HS-5 (cell line): ENCODE data around the gene PPP1R26.
"Not testable (repeated sequence)": the region's sequence is repeated elsewhere in the genome, so short reads cannot be mapped to it uniquely, and the experiment has no call there.

ENCODE experiments used
- DNase-seq: peaks from one replicate; pipeline ENCODE4 v3.0.0-alpha.2; 2012; ENCODE audit warnings: low read depth

PPP1R26 gene

DNA sequence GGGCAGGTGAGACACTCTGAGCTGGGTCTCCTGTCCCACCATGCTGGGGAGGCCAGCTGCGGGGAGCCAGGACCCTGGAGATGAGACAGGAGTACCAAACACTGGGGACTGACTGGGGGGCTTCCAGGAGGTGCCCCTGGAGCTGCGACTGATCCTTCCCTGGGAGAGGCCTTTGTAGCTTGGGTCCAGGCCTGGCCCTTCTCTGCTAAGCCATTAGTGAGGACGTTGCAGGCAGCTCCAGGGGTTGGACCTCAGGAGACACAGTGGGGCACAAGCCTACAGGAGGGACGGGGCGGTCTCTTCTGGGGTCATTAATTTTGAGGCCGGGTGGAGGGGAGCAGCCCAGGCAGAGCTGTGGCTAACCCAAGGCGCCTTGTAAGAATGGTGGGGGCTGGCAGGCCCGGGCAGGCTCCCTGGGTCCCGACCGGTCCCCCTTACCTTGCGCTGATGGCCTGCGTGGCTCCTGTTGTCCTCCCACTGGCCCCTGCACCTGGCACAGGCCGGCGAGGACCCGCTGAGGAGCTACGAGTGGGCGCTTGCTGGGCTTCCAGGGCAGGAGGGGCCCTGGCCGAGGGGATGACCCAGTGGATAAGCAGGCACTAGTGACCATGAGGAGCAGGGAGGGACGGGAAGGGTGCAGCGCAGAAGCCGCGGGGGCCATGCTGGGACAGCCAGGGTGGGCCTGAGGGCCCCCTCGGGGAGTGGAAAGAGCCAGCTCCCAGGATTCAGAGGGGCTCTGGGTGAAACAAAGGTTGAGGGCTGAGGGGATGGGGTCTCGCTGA lies 26.0 kb downstream of the PPP1R26 start:
- no peak for DNase-seq

DNA sequence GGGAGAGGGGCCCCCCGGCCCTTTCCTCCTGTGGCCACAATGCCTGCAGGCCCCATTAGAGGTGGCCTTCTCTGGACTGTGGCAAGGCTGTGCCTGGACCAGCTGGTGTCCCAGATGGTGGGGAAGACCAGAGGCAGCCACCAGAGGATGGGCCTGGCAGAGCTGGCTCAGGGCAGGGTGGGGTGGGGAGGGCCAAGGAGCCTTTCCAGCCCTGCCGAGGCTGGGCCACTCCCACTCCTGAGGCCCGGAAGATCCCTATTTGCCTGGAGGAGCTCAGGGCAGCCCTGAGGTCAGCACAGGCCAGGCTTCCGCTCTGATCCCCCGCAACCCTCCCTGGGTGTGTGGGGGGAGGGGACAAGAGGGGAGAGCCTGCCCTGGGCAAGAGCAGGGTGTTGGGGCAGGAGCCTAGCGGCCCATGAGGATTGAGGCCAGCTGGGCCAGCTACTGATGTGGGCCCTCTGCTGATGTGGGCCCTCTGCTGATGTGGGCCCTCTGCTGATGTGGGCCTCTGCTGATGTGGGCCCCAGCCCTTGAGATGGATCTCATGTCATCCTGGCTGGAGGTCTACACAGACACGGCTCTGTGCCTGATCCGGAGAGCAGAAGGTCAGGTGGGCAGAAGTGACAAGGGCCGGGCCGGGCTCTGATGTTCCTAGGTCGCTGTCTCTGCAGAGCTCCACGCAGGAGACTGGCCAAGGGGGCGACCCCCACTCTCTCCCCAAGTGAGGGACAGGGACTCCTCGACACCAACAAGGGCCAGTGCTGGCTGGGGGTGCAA lies 26.9 kb downstream of the PPP1R26 start:
- no peak for DNase-seq

DNA sequence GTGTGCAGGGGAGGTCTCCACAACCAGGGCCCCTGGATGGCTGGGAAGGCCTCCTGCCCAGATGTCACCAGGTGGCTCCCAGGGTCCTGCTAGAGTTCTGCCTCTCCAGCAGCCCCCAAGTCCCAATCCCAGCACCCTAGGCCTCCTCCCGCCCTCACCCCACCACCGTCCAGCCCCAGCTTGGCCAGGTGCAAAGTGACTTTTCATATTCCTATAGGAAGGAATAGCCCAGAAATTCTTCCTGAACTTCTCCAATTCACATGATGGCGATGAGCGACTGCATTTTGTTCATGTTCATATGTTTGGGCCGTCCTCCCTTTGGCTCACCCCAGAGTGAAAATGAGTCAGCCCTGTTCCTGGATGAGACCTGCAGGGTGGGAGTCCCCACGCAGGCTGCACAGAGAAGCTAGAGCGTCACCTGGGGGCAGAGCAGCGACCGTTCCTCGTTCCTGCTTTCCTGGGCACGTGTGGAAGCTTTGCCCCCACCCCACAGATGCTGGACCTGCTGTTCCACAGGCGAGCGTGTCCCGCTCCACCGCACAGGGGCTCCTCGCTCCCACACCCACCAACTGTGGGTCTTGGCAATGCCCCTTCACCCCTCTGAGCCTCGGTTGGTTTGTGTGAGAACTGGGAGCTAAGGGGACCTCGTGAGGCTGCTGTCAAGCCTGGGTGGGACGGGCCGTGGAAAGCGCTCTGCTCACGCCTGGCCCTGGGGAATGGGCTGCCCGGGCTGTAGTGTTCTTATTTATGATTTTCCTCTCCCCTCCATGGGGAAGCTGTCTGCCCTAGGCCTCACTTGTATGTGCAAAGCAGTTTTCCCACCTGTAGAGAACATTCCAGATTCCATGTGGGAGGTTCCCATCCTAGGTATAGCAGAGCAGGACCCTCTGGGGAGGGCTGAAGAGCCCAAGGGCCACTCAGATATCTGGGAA lies 27.8 kb downstream of the PPP1R26 start:
- no peak for DNase-seq

DNA sequence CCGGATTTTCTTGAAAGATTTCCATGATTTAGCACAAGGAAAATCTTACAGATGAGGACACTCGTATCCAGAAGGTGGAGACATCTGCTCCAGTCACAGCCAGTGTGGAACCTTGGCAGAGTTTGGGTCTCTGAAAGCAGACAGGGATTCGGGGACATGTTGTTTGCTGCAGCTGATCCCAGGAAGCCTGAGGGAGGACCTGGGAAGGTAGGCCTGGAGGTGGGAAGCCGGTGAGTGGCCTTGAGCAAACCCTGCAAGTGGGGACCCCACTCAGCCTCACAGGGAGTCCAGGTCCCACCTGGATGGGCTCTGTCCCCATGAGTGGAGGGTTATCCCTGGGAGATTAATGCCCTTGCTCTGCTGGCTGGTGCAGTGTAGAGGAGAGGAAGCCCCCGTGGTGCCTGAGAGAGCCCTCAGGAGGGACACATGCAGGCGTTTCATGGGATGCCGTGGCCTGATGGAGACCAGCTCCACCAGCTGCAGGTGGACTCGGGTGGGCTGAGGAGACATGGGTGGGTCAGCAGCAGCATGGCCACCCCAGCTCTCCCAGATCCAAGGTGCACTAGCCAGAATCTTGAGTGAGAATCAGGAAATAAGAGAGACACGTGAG lies 28.7 kb downstream of the PPP1R26 start:
- DNase-seq, result no peak

DNA sequence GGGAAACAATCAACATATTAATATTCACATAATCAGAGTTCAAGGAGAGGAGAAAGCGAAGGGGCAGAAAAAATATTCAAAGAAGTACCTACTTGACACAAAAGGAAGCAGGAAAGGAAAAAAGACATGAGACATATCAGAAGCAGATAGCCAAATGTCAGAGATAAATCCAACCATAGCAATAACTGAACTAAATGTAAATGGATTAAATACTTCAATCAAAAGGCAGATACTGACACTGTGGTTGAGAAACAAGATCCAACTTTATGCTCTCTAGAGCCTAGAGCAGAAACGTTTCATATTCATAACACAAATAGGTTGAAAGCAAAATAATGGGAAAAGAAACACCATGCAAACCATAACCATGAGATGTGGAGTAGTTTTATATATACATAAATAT lies 29.9 kb downstream of the PPP1R26 start:
- no peak for DNase-seq

DNA sequence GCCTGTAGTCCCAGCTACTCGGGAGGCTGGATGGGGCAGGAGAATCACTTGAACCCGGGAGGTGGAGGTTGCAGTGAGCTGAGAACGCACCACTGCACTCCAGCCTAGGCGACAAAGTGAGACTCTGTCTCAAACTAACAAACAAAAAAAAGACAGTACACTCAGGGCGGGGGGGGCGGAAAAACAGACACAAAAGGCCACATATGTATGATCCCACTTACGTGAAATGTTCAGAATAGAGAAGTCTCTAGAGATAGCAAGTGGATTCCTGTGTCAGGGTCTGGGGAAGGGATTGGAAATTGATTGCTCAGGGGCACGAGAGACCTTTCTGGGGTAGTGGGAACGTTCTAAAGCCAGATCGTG lies 32.6 kb downstream of the PPP1R26 start:
- no peak for DNase-seq

DNA sequence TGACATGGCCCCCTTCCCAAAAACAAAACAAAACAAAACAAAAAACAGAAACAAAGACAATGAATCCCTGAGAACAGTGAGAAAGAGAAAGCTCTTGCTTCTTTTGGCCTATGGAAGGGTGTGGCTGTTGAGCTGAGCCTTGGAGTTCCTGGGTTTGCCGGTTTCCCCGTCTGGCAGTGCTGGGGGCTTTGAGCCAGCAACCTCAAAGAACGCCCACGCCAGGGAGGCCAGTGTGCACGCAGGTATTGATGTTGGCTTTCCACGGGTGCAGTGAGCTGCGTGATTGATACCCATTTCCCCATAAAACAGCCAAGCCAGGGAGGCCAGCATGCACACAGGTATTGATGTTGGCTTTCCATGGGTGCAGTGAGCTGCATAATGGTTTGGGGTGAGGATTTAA lies 33.3 kb downstream of the PPP1R26 start:
- no peak for DNase-seq

DNA sequence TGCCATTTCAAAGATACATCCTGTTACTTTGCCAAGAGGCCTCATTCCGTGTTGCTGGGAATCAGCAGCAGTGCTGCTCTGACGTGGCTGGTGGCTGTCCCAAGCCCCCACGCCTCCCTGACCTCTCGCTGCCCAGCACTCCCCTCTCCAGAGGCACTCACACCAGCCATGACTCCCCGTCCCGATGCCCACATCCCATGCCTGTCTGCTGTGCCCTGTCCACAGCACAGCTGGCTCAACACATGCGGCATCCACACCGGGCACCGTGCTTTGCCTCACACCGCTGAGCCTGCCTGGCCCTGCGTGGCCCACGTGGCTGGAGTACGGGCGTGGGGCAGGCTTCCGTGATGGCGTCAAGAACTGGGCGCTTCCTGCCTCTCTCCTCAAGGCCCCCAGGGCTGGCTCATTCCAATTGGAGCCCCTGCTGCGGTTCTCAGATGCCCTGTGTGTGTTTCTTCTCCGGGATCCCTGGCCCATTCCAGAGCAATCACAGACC lies 33.8 kb downstream of the PPP1R26 start:
- no peak for DNase-seq

DNA sequence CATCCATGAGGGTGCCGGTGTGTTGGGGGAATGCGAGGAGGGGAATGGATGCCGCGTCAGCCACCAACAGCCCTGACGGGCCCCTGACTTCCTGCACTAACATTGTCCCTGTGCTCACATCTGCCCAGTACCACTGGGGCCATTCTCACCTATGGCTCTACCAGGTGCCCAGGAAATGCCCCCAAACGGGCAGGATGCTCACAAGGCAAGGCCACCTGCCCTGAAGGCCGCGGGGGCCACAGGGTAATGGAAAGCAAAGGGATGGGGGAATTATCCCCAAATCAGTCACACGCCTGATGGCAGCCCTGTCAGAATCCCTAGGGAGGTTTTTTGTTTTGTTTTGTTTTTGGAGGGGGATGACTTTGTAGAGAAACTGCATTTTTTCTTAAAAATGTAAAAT lies 34.3 kb downstream of the PPP1R26 start:
- not testable (repeated sequence) for DNase-seq

DNA sequence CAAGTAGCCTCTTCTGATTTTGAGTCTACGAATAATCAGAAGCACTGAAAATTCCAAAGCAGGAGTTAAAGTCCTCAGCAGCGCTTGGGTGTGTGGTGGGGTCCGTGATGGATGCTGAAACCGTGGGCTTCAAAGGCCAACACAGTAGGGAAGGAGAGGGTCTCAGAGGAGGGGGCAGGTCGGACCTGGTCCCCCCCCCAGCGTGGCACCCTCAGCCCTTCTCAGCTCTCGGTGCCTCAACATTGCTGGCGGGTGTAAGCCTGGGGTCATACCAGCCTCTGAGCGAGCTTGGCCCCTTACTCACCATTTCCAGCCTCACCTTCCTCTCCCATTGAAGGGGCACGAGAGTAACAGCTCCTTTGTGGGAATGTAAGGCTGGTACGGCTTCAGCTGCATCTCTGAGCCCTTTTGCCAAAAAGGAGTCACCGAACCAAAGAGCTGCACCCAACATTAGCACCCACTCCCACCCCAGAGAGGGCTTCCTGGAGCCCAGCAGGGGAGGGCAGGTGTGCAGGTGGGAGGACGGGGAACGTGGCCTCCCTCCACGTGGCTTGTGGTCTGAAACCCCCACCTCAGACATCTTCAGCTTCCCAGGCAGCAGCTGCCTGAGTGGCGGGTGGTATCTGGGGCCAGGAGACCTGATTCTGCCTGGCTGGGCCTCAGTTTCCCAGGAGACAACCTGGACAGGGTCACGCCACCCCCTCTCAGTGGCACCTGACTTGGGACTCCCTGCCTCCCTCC lies 34.9 kb downstream of the PPP1R26 start:
- no peak for DNase-seq

DNA sequence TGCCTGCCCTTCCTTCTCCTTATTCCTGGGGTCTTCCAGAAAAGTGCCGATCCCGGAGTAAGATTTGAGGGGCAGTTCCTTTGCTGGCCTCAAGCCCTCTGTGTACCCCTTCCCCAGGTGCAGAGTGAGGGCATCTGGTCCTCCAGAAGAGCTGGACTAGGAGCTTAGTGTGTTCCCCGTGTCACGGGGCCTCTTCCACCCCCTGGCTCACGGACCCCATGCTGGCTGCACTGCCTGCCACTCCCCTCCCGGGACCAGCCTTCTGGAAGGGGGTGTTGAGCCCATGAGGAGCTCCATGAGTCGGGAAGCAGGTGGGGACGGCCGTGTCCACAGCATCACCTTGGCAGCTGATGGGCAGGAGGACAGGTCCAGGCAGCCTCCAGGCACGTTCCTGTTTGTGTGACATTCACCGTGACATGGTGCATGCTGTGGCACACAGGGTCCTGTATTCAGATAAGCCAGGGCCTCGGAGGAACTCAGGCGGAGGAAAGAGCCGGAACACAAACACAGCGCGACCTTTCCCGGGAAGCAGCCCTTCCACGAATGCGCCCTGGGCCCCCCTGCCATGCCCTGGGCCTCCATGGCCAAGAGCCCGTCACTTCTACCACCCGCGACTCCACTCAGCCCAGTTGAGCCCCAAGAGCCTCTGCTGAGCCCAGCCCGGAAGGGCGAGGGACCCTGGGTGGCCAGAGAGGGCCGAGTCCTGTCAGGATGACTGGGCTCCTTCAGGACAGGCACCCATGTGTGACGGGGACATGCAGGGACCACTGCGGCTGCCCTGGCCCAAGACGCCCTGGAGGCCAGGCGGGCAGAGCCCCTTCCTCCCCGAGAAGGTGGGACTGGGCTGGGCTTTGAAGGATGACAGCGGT lies 35.7 kb downstream of the PPP1R26 start:
- no peak for DNase-seq

DNA sequence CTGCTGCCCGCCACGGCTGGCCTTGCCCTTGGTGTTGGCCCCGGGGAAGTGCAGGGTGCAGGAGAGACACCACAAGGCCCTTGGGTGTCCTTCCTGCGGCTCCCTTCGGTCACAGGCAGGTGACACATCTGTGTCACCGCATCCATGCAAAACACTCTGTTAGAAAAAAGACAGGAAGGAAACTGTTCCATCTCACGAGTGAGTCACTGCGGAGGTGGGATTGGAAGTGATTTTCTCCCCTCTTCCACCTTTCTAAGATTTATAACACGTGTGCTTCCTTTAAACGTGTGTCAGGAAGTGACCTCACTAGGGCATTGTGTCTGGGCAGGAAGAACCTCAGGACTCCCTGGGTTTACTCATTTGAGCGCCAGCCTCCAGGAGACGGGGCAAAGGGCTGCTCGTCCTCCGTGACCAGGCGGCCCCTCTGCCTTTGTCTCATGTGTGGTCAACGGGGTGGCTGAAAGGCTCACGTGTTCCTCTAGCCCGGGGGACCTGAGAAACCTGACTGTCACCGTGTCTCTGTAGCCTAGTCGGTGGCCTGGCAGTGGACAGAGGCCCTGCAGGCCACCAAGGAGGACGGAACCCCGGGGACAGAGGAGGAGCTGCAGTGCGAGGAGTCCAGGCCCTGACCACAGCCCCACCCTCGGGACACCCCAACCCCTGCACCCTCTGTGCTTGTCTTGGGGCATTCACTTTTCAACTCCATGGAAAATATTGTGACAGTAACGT lies 36.7 kb downstream of the PPP1R26 start:
- no peak for DNase-seq

DNA sequence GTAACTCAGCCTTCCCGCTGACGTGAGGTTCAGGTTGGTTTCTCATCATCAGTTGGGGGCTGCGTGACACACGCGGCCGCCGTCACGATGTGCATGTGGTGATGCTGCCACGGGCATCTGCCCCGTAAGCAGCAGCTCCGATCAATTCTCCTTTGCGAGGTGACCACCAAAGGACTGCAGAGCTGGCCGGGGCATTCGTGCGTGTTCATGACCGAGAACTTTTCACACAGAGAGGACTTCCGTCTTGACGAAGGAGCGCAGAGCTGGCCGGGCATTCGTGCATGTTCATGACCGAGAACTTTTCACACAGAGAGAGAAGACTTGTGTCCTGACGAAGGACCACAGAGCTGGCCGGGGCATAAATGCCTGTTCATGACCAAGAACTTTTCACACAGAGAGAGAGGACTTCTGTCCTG lies 37.8 kb downstream of the PPP1R26 start:
- no peak for DNase-seq

DNA sequence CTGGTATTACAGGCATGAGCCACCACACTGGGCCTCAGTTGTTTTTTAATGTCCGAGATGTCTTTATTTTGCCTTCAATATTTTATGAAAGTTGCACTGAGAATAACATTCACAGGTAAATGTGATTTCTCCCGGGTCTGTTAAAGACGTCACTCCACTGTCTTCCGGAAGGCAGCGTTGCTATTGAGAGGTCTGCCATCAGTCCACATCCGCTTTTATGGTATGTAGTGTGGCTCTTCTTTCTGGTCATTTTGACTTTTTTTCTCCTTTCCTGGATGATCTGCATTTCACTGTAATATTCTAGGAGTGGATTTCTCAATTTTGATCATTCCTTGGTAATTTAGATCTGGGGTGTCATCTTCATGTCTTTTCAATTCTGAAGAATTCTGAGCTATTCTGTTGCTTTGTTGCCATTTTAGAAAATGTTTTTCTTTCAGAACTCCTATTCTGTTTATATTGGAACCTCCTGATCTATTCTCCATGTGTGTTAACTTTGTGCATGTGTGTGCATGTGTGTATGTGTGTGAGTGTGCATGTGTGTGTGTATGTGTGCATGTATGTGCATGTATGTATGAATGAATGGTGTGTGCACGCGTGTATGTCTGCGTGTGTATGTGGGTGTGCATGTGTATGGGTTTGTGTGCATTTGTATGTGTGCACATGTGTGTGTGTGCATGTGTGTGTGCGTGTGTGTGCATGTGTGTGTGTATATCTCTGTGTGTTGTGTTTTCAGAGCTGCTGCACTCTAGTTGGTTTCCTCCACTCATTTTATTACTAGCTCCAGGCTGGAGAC lies 39.8 kb downstream of the PPP1R26 start:
- DNase-seq, result no peak

DNA sequence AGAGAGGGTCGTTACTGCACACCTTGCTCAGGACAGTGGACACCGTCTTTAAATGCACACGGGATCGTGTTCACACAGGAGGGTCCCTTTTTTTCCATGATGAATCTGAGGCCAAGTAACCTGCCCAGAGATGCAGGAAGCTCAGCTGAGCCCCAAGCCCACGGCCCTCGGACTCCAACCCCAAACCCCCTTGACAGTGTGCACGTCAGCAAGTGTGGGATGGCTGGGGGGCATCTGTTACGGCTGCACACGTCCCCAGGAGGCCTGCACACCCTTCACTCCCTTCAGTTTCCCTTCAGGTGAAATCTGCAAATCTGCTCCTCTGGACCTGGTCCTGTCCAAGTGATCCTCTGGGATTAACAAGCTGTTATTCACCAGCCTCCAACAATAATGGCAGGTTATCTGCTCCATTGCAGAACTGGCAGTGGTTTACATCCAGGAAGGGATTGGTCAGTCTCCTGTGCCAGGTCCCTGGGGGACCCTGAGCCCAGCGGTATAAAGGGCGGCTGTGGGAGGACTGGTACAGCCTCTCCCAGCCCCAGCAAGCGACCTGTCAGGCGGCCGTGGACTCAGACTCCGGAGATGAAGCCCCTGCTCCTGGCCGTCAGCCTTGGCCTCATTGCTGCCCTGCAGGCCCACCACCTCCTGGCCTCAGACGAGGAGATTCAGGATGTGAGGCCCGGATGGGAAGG lies 41.5 kb downstream of the PPP1R26 start, which contains the start of gene LCN1:
Gene LCN1 (plus strand): TSS at position 525 of the 692 bp plus-strand sequence. CDS start 58 bp downstream, at position 583.
- no peak for DNase-seq

DNA sequence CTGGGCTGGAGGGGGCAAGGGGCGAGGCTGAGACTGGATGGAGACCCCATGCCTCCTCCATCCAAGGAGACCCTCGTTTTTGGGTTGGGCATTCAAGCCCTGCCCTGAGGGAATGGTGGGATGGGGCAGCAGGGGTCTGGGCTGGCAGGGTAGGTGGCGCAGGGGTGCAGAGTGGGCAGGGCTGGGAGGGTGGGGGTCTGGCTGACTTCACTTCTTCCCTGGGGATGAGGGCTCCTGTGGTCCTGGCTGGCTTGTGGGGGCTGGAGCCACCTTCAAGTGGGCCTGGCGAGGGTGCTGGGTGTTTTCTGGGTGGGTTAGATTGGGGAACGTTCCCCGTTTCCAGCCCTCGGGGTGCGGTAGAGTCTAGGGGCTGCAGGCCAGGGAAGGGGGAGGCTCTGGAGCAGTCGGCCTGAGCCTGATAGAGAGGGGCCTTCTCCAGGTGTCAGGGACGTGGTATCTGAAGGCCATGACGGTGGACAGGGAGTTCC lies 42.1 kb downstream of the PPP1R26 start:
- DNase-seq, result no peak

DNA sequence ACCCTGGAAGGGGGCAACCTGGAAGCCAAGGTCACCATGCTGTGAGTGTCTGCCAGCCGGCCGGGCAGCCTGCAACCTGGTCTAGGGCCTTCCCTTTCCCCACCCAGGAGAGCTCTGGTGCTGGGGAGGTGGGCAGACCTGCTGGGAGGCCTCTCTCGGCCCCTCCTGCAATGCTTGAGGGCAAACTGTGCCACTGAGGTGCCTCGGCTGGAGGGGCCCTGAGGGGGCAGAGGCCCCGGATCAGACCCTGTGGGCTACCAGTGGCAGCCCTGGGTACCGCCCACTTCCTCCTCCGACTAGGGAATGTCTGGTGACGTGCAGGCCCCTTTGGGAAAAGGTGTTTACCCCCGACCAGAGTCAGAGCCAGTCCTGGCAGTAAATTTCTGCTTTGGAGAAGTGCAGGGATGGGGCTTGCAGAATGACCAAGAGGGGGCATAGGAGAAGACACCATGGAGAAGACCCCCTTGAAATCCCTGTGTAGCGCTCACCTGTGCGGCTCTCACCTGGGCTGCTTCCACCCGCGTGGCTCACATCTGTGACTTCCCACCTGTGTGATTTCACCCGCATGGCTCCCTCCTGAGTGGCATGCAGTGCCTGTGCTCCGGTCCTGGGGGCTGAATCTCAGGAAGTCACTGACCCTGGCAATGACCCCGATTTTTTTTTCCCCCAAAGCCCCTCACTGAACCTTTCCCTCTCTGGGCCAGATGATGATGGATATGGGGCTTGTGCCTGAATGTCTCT lies 42.7 kb downstream of the PPP1R26 start:
- no peak for DNase-seq
